Stimulated activated CD8-positive, alpha-beta memory T cell treated with anti-CD3 and anti-CD28 coated beads, Interleukin-7, amount 100 ng/mL, for 1 hour (primary cell): Measurements from ENCODE around the gene RUFY1.
"Not testable (repeated sequence)": the region's sequence is repeated elsewhere in the genome, so short reads cannot be mapped to it uniquely, and the experiment has no call there.

Source experiments
- DNase-seq, 2 donors: peaks; one replicate each; pipeline ENCODE4 v3.0.0-alpha.2; 2020; ENCODE audit warnings: low read depth in 2 of 2

The RUFY1 gene

DNA sequence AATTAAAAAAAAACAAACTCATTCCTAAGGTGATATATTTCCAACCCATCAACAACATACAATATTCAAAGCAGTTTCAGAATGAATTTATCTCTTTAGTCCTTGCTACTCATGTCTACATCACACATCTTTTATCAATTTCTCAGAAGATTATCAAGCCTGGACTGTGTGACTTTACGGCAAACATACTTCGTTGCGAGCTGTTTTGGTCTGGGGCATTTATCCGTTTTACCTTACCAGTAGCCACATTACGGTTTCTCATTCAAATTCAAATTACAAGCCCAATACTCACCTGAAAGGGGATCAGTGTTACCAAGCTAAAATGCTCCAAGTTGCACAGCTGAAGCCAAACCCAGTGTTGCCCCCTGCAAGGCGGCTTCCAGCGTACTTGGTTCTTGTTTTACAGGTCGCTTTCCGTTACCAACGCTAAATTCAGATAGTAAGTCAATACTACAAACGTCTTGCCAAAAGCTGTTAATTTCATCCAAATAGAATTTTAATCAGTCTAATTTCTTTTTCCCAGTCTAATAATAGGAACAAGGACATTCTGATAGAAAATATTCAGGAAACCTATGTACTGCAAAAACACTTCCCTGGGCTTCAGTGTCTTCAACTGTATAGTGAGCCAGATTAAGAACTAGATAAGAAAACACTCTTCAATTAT lies 71.3 kb downstream of the RUFY1 start:
- no peak for DNase-seq

DNA sequence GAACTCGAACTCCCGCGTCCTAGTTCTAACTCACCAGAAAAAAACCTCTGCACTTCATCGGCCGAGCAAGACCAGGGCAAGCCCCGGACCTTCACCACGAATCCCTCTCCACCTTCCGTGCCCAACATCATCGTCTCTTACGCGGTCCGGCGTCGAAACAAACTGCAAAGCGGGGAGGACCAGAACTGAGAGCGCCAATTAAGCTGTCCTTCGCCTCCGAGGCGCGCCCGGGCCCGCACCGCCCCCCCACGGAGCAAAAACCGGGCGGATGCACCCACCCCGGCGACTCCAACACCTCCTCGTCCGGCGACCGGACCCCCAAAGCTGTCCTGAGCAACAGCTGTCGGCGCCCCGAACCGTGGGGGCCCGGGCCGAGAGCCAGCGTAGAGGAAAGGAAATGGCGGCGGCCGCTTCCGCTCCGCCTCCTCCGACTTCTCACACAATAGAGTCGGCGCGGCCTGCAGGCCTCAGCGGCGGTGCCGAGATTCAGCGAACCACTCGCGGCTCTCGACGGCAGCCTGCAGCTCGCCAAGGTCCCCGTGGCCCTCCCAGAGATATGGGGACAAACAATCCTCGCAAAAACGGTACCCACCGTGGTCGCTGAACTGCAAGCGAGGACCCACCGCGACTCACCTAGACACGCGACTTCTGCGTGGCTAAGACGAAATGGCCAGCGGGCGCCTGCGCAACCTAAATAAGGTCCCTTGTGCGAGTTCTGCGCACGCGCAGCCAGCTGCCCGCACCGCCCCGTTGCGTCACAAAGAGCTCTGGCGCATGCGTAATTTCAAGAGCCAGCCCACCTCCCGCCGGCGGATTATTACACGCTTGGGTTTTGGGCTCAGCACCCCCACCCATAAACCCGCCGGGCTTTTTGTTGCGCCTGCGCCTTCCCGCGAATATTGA lies 72.9 kb downstream of the RUFY1 start, which contains the start of gene HNRNPH1:
TSS of gene HNRNPH1 (minus strand) at position 669 of the 903 bp plus-strand sequence. CDS start at position 131, 538 bp downstream.
- DNase-seq, result peak; percentile 97 to 98

DNA sequence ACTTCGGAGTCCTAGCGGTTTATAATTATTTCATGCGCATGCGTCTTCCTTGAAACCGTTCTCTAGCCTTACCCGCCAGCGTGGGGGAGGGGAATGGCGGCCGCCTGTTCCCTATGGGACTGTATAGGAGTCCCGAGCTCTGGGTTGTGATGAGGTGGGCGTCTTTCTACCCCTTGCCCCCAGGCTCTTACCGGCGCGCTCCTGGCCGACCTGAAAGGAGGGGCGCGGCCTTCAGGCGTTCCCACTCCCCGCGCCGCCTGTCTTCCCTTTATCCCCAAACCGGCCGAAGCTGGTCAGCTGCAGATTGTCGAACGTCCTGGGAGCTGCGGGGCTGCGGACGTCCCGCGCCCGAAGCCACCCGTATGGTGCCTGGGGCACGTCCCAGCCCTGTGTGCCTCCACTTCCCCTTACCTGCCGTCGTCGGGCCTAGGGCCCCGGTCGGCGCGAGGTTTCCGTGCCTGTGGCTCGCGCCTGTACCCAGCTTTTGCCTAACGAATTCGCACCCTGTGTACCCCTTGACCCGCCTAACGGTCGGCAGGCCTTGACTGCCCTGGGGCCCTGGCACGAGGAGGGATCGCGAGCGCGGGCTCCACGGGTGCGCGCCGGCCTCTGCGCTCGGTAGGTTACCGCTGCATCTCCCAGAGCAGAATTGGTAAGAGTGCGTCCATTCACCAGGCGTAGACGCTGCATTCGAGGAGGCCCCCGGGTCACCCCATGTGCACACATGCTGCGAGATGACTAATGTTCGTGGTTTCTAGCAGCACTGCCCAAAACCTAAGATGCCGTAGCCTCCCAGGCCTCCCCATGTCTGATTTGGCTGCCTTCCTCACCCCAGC lies 73.8 kb downstream of the RUFY1 start:
- peak in 1 of 2 donors; percentile 29 for DNase-seq

DNA sequence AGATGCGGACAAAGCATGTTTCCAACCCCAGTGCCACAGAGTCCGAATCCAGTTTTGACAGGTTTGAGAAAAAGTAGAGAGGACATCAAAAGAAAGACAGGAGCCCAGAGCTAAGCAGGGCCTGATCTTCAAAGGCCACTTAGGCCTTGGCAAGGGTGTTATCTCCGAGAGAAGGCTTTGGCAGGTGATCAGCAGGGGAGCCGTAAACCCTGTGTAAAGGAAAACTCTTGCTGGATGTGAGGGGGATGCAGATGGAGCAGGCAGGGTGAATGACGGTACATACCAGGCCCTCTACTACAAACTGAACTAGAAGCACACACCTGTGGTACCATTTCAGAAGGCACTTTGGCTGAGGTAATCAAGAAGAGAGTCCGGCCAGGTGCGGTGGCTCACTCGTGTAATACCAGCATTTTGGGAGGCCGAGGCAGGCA lies 74.5 kb downstream of the RUFY1 start:
- DNase-seq, result no peak

DNA sequence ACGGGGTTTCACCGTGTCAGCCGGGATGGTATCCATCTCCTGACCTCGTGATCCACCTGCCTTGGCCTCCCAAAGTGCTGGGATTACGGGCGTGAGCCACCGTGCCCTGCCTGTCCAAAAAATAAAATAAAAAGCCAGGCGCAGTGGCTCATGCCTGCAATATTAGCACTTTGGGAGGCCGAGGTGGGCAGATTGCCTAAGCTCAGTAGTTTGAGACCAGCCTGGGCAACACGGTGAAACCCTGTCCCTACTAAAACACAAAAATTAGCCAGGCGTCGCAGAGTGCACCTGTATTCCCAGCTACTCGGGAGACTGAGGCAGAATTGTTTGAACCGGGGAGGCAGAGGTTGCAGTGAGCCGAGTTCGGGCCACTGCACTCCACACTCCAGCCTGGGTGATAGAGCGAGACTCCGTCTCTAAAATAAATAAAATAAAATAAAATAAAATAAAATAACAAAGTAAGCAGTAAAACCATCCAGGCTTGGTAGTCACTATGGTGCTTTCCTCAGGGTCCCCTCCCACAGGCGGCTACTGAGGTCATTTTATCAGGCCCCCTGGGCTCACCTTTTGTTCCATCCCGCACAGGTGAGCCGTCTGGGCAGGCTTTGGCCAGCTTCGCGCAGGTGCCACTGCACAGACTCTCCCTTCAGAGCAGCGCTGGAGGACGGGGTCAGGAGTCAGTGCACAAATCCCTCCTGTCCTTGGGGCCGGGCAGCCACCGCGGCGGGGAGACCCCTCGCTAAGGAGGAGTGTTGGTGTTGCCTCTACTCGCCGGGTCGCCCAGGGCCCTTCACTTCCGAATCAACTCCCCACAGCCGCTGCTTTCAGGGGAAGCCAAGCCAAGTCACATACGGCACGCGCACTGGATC lies 83.4 kb downstream of the RUFY1 start:
- DNase-seq, result not testable (repeated sequence)

DNA sequence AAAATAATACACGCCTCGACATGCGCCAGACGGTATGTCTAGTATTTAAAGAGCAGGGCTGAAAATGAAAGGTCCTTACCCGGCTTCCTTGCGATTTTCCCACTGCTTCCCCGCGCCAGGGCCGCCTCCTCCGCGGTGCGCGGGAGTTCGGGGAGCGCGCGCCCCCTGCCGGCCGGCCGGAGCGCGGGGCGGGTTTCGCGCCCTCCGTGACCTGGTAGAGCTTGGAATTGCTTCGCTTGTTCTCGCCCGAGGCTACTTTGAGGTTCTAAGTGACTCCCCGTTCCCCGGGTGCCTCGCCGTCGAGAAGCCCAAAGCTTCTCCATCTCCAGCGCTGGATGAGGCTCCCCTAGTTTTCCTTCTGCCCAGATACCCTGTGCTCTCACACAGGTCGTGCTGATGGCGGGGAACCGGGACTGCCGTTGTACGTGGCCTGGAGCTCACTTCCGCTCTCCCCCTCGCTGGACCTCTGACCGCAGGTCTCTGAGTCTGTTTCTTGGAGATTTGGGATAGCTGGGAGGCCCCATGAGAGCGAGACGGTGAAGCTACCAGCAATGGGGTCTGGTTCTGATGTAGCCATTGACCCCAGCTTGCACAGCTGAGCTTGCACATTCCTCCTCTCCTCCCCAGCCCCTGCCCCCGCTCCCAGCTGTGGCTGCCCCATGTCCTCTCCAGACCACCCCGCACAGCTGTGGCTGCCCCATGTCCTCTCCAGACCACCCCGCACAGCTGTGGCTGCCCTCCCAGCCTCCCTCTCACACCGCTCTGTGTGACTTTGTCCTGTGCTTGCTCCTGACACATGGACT lies 84.2 kb downstream of the RUFY1 start:
- not testable (repeated sequence) for DNase-seq

DNA sequence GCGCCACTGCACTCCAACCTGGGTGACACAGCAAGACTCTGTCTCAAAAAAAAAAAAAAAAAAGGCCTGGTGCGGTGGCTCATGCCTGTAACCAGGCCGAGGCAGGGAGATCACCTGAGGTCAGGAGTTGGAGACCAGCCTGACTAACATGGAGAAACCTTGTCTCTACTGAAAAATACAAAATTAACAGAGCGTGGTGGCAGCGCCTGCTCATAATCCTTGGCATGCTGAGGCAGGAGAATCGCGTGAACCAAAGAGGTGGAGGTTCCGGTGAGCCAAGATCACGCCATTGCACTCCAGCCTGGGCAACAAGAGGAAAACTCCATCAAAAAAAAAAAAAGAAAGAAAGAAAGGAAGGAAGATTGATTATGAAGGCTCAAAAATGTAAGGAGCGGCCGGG lies 88.9 kb downstream of the RUFY1 start:
- DNase-seq, result not testable (repeated sequence)

DNA sequence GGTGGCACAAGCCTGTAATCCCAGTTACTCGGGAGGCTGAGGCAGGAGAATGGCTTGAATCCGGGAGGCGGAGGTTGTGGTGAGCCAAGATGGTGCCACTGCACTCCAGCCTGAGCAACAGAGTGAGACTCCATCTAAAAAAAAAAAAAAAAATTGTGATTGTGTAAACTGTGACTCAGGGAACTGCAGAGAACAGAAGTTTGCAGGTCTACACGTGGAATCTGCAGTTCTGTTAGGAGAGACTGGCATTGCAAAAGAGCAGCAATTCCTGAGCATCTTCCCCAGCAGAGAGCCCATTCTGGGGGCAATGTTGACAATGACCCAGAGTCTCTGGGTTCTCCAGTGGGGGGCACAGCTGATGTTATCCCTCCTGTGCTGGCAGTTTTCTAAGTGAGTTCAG lies 91.4 kb downstream of the RUFY1 start:
- not testable (repeated sequence) for DNase-seq

DNA sequence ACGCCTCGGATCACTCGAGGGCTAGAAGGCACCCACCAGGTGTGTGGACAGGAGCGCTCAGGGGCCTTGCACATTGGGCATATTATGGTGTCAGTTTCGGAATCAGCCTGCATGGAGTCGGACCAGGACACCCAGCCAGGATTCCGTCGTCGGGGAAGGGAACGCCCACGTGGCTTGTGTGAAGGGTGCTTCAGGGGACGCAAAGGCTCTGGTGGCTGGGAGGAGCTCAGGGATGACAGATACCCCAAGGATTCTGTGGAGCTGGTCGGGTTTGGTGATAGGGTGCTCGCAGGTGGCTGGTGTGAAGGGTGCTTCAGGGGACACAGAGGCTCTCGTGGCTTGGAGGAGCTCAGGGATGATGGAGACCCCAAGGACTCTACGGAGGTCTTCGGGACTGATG lies 92.3 kb downstream of the RUFY1 start:
- DNase-seq, result not testable (repeated sequence)

DNA sequence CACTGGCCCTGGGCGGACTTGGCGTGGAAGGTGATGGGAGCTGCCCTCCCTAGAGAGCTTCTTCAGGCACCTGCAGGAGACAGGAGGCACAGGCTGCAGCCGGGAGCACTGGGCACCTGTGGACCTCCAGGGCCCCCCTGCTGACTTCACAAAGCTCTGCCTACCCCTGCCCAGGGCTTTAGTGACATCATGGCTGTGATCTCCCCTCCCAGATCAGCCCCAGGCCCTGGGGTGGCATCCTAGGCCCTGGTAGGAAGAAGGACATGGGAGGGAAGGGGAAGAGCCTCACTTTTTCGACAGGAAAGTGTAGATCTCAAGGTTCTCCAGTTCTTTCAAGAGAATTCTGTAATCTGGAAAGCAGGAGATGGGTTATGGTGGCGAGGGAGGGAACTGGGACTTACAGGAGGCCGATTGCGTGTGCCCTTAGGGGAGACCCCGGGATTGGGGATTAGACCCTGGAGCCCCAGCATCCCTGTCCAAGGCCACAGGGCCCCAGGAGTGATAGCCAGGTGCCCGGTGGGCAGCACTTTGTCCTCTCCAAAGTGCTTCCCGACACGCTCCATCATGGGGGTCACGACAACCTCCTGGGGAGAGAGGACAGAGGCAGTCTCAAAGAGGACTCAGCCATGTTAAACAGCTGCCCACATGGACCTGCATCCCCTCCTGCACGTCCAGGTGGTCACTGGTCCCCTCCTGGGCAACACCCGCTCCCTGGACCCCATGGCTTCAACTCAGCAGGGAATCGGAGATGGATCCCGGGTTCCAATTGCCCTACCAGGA lies 93.0 kb downstream of the RUFY1 start:
- not testable (repeated sequence) for DNase-seq

DNA sequence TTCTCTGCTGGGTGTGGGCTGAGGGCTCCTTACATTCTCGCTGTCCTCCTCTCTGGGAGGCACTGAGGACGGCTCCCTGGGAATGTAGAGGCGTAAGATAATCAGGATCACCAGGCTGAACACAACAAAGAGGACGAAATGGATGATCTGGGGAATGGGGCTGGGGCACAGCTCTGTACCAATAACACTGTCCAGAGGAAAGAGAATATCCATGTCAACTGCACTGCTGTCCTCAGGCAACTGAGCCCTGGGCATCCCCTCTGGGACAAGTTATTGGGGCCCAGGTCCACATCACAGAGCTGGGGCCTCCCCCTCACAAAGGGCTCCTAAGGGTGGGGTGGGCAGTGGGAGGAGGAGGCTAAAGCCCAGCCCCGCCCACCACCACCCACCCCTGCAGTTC lies 94.4 kb downstream of the RUFY1 start:
- not testable (repeated sequence) for DNase-seq

DNA sequence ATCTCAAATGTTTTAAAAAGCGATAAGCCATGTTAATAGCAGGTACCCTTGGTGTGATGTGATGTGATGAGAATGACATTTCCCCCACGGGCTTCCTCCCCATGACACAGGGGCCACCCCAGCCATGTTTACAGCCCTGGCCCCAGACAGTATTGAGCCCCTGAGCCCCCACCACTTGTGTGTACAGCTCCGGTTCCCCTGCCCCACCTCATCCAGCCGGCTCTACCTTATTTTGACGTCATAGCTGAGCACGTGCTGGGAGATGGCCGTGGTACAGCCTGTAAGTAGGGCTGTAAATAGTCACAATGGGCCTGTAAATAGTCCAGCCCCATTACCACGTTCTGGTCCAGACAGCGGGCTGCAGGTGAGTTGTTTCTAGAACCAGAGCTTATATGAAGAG lies 98.1 kb downstream of the RUFY1 start:
- no peak for DNase-seq

DNA sequence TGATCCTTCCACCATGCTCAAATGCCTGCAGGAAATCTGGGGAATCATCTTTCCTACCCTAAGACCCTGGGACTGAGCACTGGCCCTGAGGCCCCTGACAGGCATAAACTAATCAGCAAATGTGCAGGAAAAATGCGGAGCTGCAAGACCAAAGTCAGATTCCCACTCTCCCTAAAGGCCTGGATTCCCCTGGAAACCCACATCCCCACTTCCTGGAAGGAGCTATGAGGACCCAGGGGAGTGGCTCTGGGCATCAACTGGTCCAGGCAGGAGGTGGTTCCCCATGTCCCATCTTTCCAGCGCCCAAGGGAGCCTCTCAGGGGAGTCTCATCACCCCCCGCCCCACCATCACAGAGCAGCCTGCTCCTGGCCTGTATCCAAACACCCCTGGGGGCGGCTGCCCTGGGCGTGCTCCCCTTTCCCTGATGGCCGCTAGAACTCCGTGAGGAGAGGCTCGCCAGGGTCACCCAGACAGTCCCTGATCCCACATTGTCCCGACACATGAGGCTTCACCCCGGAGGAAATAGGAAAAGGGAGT lies 98.9 kb downstream of the RUFY1 start:
- DNase-seq, result not testable (repeated sequence)

DNA sequence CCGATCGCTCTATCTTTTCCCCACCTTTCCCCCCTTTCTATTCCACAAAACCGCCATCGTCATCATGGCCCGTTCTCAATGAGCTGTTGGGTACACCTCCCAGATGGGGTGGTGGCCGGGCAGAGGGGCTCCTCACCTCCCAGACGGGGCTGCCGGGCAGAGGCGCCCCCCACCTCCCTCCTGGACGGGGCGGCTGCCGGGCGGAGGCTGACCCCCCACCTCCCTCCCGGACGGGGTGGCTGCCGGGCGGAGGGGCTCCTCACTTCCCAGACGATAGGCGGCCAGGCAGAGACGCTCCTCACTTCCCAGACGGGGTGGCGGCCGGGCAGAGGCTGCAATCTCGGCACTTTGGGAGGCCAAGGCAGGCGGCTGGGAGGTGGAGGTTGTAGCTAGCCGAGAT lies 99.9 kb downstream of the RUFY1 start:
- DNase-seq, result not testable (repeated sequence)

DNA sequence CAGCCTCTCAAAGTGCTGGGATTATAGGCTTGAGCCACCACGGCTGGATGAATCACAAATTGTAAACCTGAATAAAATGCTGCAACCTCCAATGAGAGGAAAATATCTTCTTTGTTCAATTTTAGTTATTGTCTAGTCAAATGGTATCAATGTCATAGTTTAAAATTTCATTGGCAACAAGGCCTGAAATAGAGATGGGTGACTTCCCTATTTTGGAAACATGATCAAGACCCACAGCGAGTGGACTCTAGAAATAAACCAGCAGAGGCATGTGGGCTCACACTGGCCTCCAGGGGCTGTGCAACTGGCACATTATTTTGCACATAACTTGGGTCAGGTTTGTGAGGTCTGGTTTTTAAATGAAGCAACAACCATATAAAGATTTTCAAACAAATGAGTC lies 102.8 kb downstream of the RUFY1 start:
- DNase-seq, result not testable (repeated sequence)

DNA sequence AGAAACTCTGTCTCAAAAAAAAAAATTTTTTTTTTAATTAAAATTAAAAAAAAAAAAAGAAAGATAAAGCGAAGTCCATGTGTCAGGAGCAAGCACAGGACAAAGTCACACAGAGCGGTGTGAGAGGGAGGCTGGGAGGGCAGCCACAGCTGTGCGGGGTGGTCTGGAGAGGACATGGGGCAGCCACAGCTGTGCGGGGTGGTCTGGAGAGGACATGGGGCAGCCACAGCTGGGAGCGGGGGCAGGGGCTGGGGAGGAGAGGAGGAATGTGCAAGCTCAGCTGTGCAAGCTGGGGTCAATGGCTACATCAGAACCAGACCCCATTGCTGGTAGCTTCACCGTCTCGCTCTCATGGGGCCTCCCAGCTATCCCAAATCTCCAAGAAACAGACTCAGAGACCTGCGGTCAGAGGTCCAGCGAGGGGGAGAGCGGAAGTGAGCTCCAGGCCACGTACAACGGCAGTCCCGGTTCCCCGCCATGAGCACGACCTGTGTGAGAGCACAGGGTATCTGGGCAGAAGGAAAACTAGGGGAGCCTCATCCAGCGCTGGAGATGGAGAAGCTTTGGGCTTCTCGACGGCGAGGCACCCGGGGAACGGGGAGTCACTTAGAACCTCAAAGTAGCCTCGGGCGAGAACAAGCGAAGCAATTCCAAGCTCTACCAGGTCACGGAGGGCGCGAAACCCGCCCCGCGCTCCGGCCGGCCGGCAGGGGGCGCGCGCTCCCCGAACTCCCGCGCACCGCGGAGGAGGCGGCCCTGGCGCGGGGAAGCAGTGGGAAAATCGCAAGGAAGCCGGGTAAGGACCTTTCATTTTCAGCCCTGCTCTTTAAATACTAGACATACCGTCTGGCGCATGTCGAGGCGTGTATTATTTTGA lies 107.2 kb downstream of the RUFY1 start:
- not testable (repeated sequence) for DNase-seq

DNA sequence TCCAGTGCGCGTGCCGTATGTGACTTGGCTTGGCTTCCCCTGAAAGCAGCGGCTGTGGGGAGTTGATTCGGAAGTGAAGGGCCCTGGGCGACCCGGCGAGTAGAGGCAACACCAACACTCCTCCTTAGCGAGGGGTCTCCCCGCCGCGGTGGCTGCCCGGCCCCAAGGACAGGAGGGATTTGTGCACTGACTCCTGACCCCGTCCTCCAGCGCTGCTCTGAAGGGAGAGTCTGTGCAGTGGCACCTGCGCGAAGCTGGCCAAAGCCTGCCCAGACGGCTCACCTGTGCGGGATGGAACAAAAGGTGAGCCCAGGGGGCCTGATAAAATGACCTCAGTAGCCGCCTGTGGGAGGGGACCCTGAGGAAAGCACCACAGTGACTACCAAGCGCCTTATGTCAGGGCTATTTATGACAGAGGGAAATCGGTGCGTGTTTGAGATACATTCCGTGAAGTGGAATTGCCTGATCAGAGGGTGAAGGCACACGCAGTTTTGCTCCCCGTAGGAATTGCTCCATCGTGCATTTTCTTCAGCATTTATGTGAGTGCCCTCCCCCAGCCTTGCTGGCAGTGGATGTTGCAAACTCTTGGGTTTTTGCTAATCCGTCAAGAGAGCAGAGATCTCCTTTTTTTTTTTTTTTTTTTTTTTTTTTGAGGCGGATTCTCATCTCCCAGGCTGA lies 108.0 kb downstream of the RUFY1 start:
- not testable (repeated sequence) for DNase-seq
